Activated CD4-positive, alpha-beta T cell treated with anti-CD3 and anti-CD28 coated beads, Interleukin-2, amount 50 U/mL, for 16 hours (primary cell): ENCODE results near the gene ANP32A.
A peak's percentile ranks its signal among the peaks of the same experiment; 100 is the strongest.
"Not testable (repeated sequence)": the region's sequence is repeated elsewhere in the genome, so short reads cannot be mapped to it uniquely, and the experiment has no call there.

ENCODE experiments used
- DNase-seq: peaks from one replicate; pipeline ENCODE4 v3.0.0-alpha.2; 2020

Gene ANP32A

GRCh38 chr15:68781766-68782588 lies 38.7 kb downstream of the ANP32A start:
- DNase-seq, result peak; percentile 41

- DNase-seq, result no peak
Measured at GRCh38 chr15:68781217-68781616, 39.5 kb downstream of the ANP32A start.

GRCh38 chr15:68778876-68779275 lies 41.8 kb downstream of the ANP32A start:
- no peak for DNase-seq

- no peak for DNase-seq
Measured at GRCh38 chr15:68776477-68777270, 44.0 kb downstream of the ANP32A start.

- DNase-seq, result no peak
Measured at GRCh38 chr15:68775671-68776476, 44.8 kb downstream of the ANP32A start.

GRCh38 chr15:68775236-68775577 lies 45.5 kb downstream of the ANP32A start:
- no peak for DNase-seq

- no peak for DNase-seq
Measured at GRCh38 chr15:68774521-68775235, 46.0 kb downstream of the ANP32A start.

- DNase-seq, result no peak
Measured at GRCh38 chr15:68774120-68774519, 46.6 kb downstream of the ANP32A start.

GRCh38 chr15:68773036-68773435 lies 47.7 kb downstream of the ANP32A start:
- DNase-seq, result no peak

GRCh38 chr15:68770216-68770615 lies 50.5 kb downstream of the ANP32A start:
- DNase-seq, result no peak

GRCh38 chr15:68769702-68770101 lies 51.0 kb downstream of the ANP32A start:
- no peak for DNase-seq

- no peak for DNase-seq
Measured at GRCh38 chr15:68768321-68768720, 52.4 kb downstream of the ANP32A start.

- DNase-seq, result no peak
Measured at GRCh38 chr15:68767833-68768232, 52.9 kb downstream of the ANP32A start.

- DNase-seq, result no peak
Measured at GRCh38 chr15:68765602-68766368, 54.9 kb downstream of the ANP32A start.

- no peak for DNase-seq
Measured at GRCh38 chr15:68764090-68764489, 56.6 kb downstream of the ANP32A start.

- DNase-seq, result no peak
Measured at GRCh38 chr15:68763063-68763462, 57.6 kb downstream of the ANP32A start.

- DNase-seq, result not testable (repeated sequence)
Measured at GRCh38 chr15:68759982-68760579, 60.6 kb downstream of the ANP32A start.

GRCh38 chr15:68755731-68756130 lies 65.0 kb downstream of the ANP32A start:
- DNase-seq, result no peak

- no peak for DNase-seq
Measured at GRCh38 chr15:68751622-68752021, 69.1 kb downstream of the ANP32A start.

- no peak for DNase-seq
Measured at GRCh38 chr15:68749793-68750192, 70.9 kb downstream of the ANP32A start.

GRCh38 chr15:68749365-68749764 lies 71.3 kb downstream of the ANP32A start:
- no peak for DNase-seq
